Measurements from ENCODE around the gene AS3MT. TPM values are rescaled to one million over a fixed set of nuclear protein-coding genes. Genes with fewer than 3 reads are reported as not detected.
"Not testable (repeated sequence)": the region's sequence is repeated elsewhere in the genome, so short reads cannot be mapped to it uniquely, and the experiment has no call there.

The AS3MT gene
- 10 to 100 TPM; 18.8 to 27.2 (median 22.0) TPM for polyA plus RNA-seq (ENCODE audit: insufficient read length in 4 of 4)

GRCh38 chr10:102869258-102870198 lies at the start of gene AS3MT:
TSS of gene AS3MT (plus strand) at chr10:102869470. CDS start at chr10:102869593, 123 bp downstream.
- no peak for DNase-seq (ENCODE audit: low read depth in 4 of 4, low spot score in 3 of 4)

- DNase-seq (ENCODE audit: low read depth in 4 of 4, low spot score in 3 of 4), result not testable (repeated sequence)
These were observed 49.3 kb upstream of the AS3MT start for GRCh38 chr10:102820008-102820407.

- no peak for DNase-seq (ENCODE audit: low read depth in 4 of 4, low spot score in 3 of 4)
These were observed 47.0 kb upstream of the AS3MT start for GRCh38 chr10:102822222-102822621.

- DNase-seq (ENCODE audit: low read depth in 4 of 4, low spot score in 3 of 4), result no peak
These were observed 44.6 kb upstream of the AS3MT start for GRCh38 chr10:102824664-102825063.

- no peak for DNase-seq (ENCODE audit: low read depth in 4 of 4, low spot score in 3 of 4)
These were observed 43.0 kb upstream of the AS3MT start for GRCh38 chr10:102826148-102826796.

- DNase-seq (ENCODE audit: low read depth in 4 of 4, low spot score in 3 of 4), result no peak
These were observed 41.7 kb upstream of the AS3MT start for GRCh38 chr10:102827597-102827975.

- no peak for DNase-seq (ENCODE audit: low read depth in 4 of 4, low spot score in 3 of 4)
These were observed 37.8 kb upstream of the AS3MT start for GRCh38 chr10:102831322-102832071.

- DNase-seq (ENCODE audit: low read depth in 4 of 4, low spot score in 3 of 4), result no peak
These were observed 37.0 kb upstream of the AS3MT start for GRCh38 chr10:102832248-102832647.

- DNase-seq (ENCODE audit: low read depth in 4 of 4, low spot score in 3 of 4), result no peak
These were observed 36.3 kb upstream of the AS3MT start for GRCh38 chr10:102832987-102833386.

GRCh38 chr10:102834143-102834542 lies 35.1 kb upstream of the AS3MT start:
- no peak for DNase-seq (ENCODE audit: low read depth in 4 of 4, low spot score in 3 of 4)

- peak in 2 of 4 donors; percentile 56 to 66 for DNase-seq (ENCODE audit: low read depth in 4 of 4, low spot score in 3 of 4)
These were observed 34.2 kb upstream of the AS3MT start for GRCh38 chr10:102835007-102835482.

GRCh38 chr10:102837230-102837721 lies 32.0 kb upstream of the AS3MT start, which contains the start of gene CYP17A1:
TSS of gene CYP17A1 (minus strand) at chr10:102837413. CDS start at chr10:102837361, 52 bp downstream.
- no peak for DNase-seq (ENCODE audit: low read depth in 4 of 4, low spot score in 3 of 4)

- not testable (repeated sequence) for DNase-seq (ENCODE audit: low read depth in 4 of 4, low spot score in 3 of 4)
These were observed 30.9 kb upstream of the AS3MT start for GRCh38 chr10:102838276-102838927.

GRCh38 chr10:102841827-102842345 lies 27.4 kb upstream of the AS3MT start:
- no peak for DNase-seq (ENCODE audit: low read depth in 4 of 4, low spot score in 3 of 4)

- not testable (repeated sequence) for DNase-seq (ENCODE audit: low read depth in 4 of 4, low spot score in 3 of 4)
These were observed 26.1 kb upstream of the AS3MT start for GRCh38 chr10:102843139-102843538.

- DNase-seq (ENCODE audit: low read depth in 4 of 4, low spot score in 3 of 4), result not testable (repeated sequence)
These were observed 25.0 kb upstream of the AS3MT start for GRCh38 chr10:102844190-102844776.

GRCh38 chr10:102845352-102845902 lies 23.8 kb upstream of the AS3MT start:
- no peak for DNase-seq (ENCODE audit: low read depth in 4 of 4, low spot score in 3 of 4)

GRCh38 chr10:102850025-102850518 lies 19.2 kb upstream of the AS3MT start:
- no peak for DNase-seq (ENCODE audit: low read depth in 4 of 4, low spot score in 3 of 4)

- DNase-seq (ENCODE audit: low read depth in 4 of 4, low spot score in 3 of 4), result not testable (repeated sequence)
These were observed 16.0 kb upstream of the AS3MT start for GRCh38 chr10:102853237-102853636.

Data from left renal pelvis (tissue), 4 donors.